ENCODE results near the gene TTC34.

DNA sequence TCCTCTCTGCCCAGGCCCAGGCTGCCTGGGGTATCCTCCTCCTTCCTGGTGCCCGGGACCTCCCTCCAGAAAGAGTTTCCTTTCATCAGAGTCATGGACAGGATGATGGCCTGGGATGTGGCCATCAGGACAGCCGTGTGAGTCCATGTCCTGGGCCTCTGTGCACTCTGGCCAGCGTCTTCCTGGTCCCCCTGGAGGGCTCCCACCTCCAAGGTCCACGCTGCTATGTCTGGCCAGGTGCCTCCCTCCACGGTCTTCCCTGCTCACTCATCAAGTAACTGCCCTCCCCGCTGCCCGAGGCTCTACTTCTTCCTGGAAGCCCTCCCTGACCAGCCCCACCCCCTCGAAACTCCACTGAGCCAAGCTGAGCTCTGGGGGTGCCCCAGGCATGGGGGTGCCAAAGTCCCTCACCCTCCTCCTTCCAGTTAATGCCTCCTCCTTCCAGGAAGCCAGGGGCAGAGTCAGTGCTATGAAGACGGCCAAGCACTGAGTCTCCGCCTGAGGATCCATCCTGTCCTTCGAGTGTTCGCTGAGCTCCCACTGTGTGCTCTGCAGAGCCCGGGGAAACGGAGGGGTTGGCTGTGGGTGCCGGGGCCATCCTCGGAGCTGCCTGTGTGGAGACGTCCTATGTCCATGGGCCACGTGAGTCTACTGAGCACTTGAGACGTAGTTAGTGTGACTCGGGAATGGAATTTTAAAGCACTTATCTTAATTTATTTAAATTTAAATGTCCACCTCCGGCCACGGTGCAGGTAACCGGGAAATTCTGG lies 28.5 kb upstream of the TTC34 start:
- no peak for TF ChIP-seq POLR2A (IDR thresholded peaks at IDR 0.05; ENCODE audit: low read length)
- no peak for TF ChIP-seq GATA1 (IDR thresholded peaks at IDR 0.05; ENCODE audit: low read depth, low read length)
